Measurements from ENCODE around the gene PKLR.
A peak's percentile ranks its signal among the peaks of the same experiment; 100 is the strongest.

GRCh38 chr1:155277070-155277901, 24.0 kb downstream of the PKLR start, which contains the start of gene HCN3:
- no peak for TF ChIP-seq CTCF (IDR thresholded peaks at IDR 0.05; ENCODE audit: insufficient read depth, low read length)
- no peak for TF ChIP-seq GABPA (IDR thresholded peaks at IDR 0.05; ENCODE audit: low read depth)
- TF ChIP-seq POLR2AphosphoS5 (IDR thresholded peaks at IDR 0.05; ENCODE audit: low read depth), result no peak
- TF ChIP-seq, protein P1, sequence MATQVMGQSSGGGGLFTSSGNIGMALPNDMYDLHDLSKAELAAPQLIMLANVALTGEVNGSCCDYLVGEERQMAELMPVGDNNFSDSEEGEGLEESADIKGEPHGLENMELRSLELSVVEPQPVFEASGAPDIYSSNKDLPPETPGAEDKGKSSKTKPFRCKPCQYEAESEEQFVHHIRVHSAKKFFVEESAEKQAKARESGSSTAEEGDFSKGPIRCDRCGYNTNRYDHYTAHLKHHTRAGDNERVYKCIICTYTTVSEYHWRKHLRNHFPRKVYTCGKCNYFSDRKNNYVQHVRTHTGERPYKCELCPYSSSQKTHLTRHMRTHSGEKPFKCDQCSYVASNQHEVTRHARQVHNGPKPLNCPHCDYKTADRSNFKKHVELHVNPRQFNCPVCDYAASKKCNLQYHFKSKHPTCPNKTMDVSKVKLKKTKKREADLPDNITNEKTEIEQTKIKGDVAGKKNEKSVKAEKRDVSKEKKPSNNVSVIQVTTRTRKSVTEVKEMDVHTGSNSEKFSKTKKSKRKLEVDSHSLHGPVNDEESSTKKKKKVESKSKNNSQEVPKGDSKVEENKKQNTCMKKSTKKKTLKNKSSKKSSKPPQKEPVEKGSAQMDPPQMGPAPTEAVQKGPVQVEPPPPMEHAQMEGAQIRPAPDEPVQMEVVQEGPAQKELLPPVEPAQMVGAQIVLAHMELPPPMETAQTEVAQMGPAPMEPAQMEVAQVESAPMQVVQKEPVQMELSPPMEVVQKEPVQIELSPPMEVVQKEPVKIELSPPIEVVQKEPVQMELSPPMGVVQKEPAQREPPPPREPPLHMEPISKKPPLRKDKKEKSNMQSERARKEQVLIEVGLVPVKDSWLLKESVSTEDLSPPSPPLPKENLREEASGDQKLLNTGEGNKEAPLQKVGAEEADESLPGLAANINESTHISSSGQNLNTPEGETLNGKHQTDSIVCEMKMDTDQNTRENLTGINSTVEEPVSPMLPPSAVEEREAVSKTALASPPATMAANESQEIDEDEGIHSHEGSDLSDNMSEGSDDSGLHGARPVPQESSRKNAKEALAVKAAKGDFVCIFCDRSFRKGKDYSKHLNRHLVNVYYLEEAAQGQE (IDR thresholded peaks at IDR 0.05; ENCODE audit: insufficient replicate concordance, low read depth), result peak; percentile 42
